ENCODE data around the gene AOPEP.

Gene AOPEP

GRCh38 chr9:95053611-95054570 is 327.4 kb downstream of the AOPEP start:
- no peak for DNase-seq (ENCODE audit: low spot score)
- TF ChIP-seq, protein P1, sequence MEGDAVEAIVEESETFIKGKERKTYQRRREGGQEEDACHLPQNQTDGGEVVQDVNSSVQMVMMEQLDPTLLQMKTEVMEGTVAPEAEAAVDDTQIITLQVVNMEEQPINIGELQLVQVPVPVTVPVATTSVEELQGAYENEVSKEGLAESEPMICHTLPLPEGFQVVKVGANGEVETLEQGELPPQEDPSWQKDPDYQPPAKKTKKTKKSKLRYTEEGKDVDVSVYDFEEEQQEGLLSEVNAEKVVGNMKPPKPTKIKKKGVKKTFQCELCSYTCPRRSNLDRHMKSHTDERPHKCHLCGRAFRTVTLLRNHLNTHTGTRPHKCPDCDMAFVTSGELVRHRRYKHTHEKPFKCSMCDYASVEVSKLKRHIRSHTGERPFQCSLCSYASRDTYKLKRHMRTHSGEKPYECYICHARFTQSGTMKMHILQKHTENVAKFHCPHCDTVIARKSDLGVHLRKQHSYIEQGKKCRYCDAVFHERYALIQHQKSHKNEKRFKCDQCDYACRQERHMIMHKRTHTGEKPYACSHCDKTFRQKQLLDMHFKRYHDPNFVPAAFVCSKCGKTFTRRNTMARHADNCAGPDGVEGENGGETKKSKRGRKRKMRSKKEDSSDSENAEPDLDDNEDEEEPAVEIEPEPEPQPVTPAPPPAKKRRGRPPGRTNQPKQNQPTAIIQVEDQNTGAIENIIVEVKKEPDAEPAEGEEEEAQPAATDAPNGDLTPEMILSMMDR (IDR thresholded peaks at IDR 0.05; ENCODE audit: borderline replicate concordance, control extremely low read depth, extremely low read depth, insufficient read depth, missing control alignments) = no peak
- in situ Hi-C loops (cut with MboI; ENCODE audit: low sequenced_read_pairs, unreplicated experiment) = no loop called here

- in situ Hi-C loops (cut with MboI; ENCODE audit: low sequenced_read_pairs, unreplicated experiment) = no loop called here
- TF ChIP-seq, protein P1 (IDR thresholded peaks at IDR 0.05; ENCODE audit: borderline replicate concordance, control extremely low read depth, extremely low read depth, insufficient read depth, missing control alignments) = no peak
- DNase-seq (ENCODE audit: low spot score) = no peak
Observed at GRCh38 chr9:95055334-95055850, 328.9 kb downstream of the AOPEP start.

- TF ChIP-seq, protein P1 (IDR thresholded peaks at IDR 0.05; ENCODE audit: borderline replicate concordance, control extremely low read depth, extremely low read depth, insufficient read depth, missing control alignments) = no peak
- no peak for DNase-seq (ENCODE audit: low spot score)
- in situ Hi-C loops (cut with MboI; ENCODE audit: low sequenced_read_pairs, unreplicated experiment) = no loop called here
Observed at GRCh38 chr9:95055851-95056551, 329.5 kb downstream of the AOPEP start.

- in situ Hi-C loops (cut with MboI; ENCODE audit: low sequenced_read_pairs, unreplicated experiment) = no loop called here
- TF ChIP-seq, protein P1 (IDR thresholded peaks at IDR 0.05; ENCODE audit: borderline replicate concordance, control extremely low read depth, extremely low read depth, insufficient read depth, missing control alignments) = no peak
- DNase-seq (ENCODE audit: low spot score) = no peak
Observed at GRCh38 chr9:95057101-95057500, 330.6 kb downstream of the AOPEP start.

DNA sequence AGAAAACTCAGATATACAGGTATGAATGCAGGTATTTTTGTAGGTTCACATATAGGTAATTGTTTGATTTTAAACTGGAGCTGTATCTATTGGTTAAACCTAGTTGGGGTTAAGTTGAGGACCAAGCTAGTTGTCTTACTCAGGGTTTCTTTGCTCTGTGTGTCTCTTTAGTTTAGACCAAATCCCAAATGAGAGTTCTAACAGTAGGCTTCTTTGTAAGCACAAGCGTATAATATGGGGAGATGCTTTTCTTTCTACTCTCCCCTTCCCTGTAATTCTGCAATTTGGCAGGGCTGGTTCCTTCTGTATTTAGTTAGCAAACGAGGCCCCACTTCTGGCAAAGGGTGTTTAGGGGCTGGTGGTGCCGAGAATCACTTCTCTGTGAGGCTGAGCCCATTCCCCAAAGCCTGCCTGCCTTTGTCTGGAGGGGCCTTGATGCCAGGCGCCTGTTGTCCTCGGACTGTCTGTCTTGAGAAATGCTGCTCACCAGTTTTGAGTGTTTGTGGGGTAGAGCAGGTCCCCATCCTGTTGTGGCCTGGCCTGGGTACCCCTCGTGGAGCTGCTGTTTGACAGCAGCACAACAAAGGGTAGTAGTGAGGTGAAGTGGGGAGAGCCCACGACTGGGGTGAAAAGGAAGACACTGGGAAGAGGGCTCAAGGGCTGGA is 331.8 kb downstream of the AOPEP start:
- in situ Hi-C loops (cut with MboI; ENCODE audit: low sequenced_read_pairs, unreplicated experiment) = no loop called here
- TF ChIP-seq, protein P1 (IDR thresholded peaks at IDR 0.05; ENCODE audit: borderline replicate concordance, control extremely low read depth, extremely low read depth, insufficient read depth, missing control alignments) = no peak
- no peak for DNase-seq (ENCODE audit: low spot score)

DNA sequence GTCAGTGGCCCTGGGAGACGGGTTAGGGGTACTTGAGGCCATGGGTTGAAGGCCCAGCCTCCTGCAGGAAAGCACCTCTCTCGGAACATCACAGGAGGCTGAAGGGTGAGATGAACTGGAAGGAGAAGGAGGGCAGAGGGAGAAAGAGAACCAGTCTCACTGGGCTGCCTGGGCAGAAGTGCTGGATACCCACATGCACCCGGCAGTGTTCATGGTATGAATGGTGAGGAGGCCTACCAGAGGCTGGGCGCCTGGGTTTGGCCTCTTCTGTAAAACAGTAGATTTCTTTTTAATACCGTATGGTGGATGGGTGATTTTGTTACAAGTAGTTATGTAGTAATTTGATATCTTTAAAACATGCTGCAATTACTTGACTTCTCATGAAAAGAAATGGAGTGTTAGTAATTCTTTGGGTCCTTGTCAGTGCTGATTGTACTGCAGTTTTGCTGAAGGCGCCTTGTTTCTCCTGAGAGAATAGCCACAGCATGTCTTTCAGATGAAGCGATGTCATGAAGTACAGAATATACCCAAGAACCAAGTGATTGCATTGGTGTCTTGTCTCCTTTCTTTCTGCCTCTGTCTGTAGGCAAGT is 332.4 kb downstream of the AOPEP start:
- DNase-seq (ENCODE audit: low spot score) = no peak
- TF ChIP-seq, protein P1 (IDR thresholded peaks at IDR 0.05; ENCODE audit: borderline replicate concordance, control extremely low read depth, extremely low read depth, insufficient read depth, missing control alignments) = no peak
- in situ Hi-C loops (cut with MboI; ENCODE audit: low sequenced_read_pairs, unreplicated experiment) = no loop called here
